Neural progenitor cell (in vitro differentiated cells): ENCODE data around the gene FADS2.
"Not testable (repeated sequence)": the region's sequence is repeated elsewhere in the genome, so short reads cannot be mapped to it uniquely, and the experiment has no call there.

Experiments used
- EZH2 ChIP-seq: fragments of 200-600 bp; sonication (generic); IDR thresholded peaks from 2 replicates; pipeline ENCODE4 v1.6.1; 2017; ENCODE audit warnings: antibody characterized with exemption, mild to moderate bottlenecking, moderate library complexity
- EZH2phosphoT487 ChIP-seq: fragments of 200-600 bp; sonication (generic); IDR thresholded peaks from 2 replicates; pipeline ENCODE4 v1.6.1; 2017; ENCODE audit warnings: antibody characterized with exemption
- TF ChIP-seq, protein P1 (sequence below): fragments of 200-600 bp; sonication (generic); IDR thresholded peaks from 2 replicates; pipeline ENCODE4 v1.5.1; 2017; ENCODE audit warnings: antibody characterized with exemption, mild to moderate bottlenecking

GRCh38 chr11:61882267-61882666 is 54.2 kb downstream of the FADS2 start:
- TF ChIP-seq EZH2, EZH2phosphoT487: not testable (repeated sequence)
- TF ChIP-seq, protein P1, sequence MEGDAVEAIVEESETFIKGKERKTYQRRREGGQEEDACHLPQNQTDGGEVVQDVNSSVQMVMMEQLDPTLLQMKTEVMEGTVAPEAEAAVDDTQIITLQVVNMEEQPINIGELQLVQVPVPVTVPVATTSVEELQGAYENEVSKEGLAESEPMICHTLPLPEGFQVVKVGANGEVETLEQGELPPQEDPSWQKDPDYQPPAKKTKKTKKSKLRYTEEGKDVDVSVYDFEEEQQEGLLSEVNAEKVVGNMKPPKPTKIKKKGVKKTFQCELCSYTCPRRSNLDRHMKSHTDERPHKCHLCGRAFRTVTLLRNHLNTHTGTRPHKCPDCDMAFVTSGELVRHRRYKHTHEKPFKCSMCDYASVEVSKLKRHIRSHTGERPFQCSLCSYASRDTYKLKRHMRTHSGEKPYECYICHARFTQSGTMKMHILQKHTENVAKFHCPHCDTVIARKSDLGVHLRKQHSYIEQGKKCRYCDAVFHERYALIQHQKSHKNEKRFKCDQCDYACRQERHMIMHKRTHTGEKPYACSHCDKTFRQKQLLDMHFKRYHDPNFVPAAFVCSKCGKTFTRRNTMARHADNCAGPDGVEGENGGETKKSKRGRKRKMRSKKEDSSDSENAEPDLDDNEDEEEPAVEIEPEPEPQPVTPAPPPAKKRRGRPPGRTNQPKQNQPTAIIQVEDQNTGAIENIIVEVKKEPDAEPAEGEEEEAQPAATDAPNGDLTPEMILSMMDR = not testable (repeated sequence)
